Measurements from ENCODE around the gene NDUFS8. TPM values are rescaled to one million over a fixed set of nuclear protein-coding genes. Genes with fewer than 3 reads are reported as not detected.

Gene NDUFS8
- total RNA-seq, 1 experiment from 2014 or later: 214 TPM

DNA sequence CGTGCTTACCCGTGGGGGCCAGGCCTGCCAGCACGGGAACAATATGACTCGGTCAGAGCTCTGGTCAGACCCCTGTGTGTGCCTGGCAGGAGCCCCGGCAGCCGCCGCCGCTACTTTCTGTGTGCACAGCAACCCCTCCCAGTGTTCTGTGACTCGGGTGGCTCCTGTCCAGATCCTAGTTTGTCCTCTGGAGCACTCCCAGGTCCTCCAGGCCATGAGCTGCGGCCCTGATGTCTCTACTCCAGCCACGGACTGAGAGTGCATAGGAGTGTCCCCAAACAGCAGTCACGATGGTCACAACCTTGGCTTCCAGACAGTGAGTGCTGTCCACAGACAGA lies 3.2 kb downstream of the NDUFS8 start:
- Histone ChIP-seq H3K9ac (ENCODE audit: extremely low read depth, insufficient read length, low read length) (no peak overlapping the region), H3K18ac (ENCODE audit: insufficient read length, low read depth, low read length) (no peak overlapping the region), H2BK5ac (ENCODE audit: insufficient read length, low read length) (no peak overlapping the region), H3K79me1 (ENCODE audit: insufficient read depth, low read depth, low read length, poor library complexity, severe bottlenecking) (peaks cover 5% of the 10 kb centered on the region), H3K23me2 (ENCODE audit: insufficient read length, low read depth, low read length, poor library complexity, severe bottlenecking) (peaks cover 8% of the 10 kb centered on the region), H4K5ac (ENCODE audit: insufficient read length, low read depth, low read length) (no peak overlapping the region), H4K8ac (replicated peaks; ENCODE audit: insufficient read length, low read depth, low read length) (no peak overlapping the region), H2BK15ac (ENCODE audit: low read depth, low read length) (no peak overlapping the region), H2BK20ac (ENCODE audit: low read depth, low read length, poor library complexity, severe bottlenecking) (no peak overlapping the region), H2AFZ (ENCODE audit: low read length) (no peak overlapping the region), H4K20me1 (ENCODE audit: control insufficient read depth, insufficient read depth, insufficient read length) (no peaks in the 10 kb centered on the region), H3K79me2 (ENCODE audit: insufficient read depth, low read length) (no peaks in the 10 kb centered on the region), H3K56ac (ENCODE audit: insufficient read length, low read depth, low read length) (no peak overlapping the region), H2BK120ac (ENCODE audit: low read depth, low read length, poor library complexity, severe bottlenecking) (no peak overlapping the region), H2AK5ac (ENCODE audit: insufficient read length, low read length) (no peak overlapping the region), H3T11ph (ENCODE audit: low read length) (no peak overlapping the region), H3K4ac (ENCODE audit: low read depth, low read length) (no peak overlapping the region), H4K91ac (ENCODE audit: insufficient read length, low read depth, low read length) (no peak overlapping the region), H3K23ac (ENCODE audit: insufficient read length, low read depth, low read length) (no peak overlapping the region), H3K9me3 (ENCODE audit: control insufficient read depth, low read depth, low read length) (no peaks in the 10 kb centered on the region), H3K4me2 (ENCODE audit: insufficient read depth, insufficient read length, low read length) (no peak overlapping the region), H3K27ac (ENCODE audit: insufficient read length, low read depth, low read length) (no peak overlapping the region), H3K27me3 (ENCODE audit: insufficient read depth, low read length) (no peaks in the 10 kb centered on the region), H3K4me1 (ENCODE audit: insufficient read depth, low read length) (no peaks in the 10 kb centered on the region; the same call in 1 of the 2 replicates), H3K14ac (ENCODE audit: insufficient read depth, low read length) (no peak overlapping the region), H2BK12ac (ENCODE audit: insufficient read length, low read depth, low read length) (no peak overlapping the region)
- no peak for DNase-seq
- TF ChIP-seq, protein P1, sequence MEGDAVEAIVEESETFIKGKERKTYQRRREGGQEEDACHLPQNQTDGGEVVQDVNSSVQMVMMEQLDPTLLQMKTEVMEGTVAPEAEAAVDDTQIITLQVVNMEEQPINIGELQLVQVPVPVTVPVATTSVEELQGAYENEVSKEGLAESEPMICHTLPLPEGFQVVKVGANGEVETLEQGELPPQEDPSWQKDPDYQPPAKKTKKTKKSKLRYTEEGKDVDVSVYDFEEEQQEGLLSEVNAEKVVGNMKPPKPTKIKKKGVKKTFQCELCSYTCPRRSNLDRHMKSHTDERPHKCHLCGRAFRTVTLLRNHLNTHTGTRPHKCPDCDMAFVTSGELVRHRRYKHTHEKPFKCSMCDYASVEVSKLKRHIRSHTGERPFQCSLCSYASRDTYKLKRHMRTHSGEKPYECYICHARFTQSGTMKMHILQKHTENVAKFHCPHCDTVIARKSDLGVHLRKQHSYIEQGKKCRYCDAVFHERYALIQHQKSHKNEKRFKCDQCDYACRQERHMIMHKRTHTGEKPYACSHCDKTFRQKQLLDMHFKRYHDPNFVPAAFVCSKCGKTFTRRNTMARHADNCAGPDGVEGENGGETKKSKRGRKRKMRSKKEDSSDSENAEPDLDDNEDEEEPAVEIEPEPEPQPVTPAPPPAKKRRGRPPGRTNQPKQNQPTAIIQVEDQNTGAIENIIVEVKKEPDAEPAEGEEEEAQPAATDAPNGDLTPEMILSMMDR (conservative IDR thresholded peaks at IDR 0.05): no peak
- H3K9me3 Mint-ChIP-seq: no peaks in the 10 kb centered on the region
- H3K4me1 Mint-ChIP-seq: peaks cover 17 to 21% of the 10 kb centered on the region in 2 experiments
- peaks cover 11 to 34% (median 16%) of the 10 kb centered on the region in 3 experiments; a peak in 6 of 7 replicates for H3K36me3 Mint-ChIP-seq (ENCODE audit: insufficient read depth in 1 of 3, low read depth in 3 of 3)
- no CpG with 5 or more reads among the region's 12 CpGs for WGBS (ENCODE audit: extremely low coverage, insufficient read length, low lambda C conversion rate)
- peak overlapping the region in 1 of 2 experiments; percentile 35; a peak in 3 of 5 replicates for H3K4me3 Mint-ChIP-seq
- no peaks in the 10 kb centered on the region for H3K27me3 Mint-ChIP-seq (ENCODE audit: low read depth)
- H3K27ac Mint-ChIP-seq: peak overlapping the region in 1 of 3 experiments; percentile 85; a peak in 1 of 7 replicates
